Measurements from ENCODE around the gene INHBB.

DNA sequence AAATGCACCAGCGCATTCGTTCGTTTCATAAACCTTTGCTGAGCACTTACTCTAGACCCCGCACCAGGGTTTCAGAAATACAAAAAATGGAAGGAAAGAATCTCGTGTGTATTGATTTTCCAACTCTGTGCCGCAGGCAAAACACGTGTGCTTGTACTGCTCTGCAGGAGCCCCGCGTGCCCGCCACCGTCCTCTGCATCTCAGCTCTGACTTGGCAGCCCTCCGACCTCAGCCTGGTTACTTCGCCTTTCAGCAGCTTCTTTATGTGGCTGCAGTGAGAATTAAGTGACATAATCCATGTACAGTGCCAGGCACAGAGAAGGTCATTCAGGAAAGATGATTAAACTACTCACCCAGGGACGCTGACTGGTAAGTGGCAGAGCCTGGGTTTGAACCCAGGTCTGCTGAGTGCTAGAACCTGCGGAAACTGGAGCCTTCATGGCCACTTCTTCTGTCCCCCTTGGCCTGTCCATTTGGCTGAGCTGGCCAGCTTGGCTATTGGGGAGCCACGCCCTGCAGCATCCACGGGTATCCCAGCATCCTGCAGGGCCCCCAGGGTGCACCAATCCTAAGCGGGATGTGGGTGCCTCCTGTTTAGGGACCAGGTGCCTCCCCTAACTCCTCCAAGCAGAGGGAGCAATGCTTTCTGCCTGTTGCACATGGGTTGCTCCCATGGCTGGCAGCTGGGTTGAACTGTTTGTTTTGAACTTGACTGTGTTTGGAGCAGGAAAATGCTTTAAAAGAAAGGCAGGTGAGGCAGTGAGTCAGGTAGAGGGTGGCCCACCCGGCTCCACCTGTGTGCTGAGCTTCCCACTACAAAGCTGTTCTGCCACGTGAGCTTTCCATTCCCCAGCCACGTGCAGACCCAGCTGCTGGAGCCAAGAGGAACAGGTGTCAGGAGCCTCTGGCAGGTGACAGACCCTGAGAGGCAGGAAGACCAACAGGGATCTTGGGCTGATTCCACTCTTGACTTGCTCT, 34.3 kb downstream of the INHBB start:
- TF ChIP-seq, protein P1, sequence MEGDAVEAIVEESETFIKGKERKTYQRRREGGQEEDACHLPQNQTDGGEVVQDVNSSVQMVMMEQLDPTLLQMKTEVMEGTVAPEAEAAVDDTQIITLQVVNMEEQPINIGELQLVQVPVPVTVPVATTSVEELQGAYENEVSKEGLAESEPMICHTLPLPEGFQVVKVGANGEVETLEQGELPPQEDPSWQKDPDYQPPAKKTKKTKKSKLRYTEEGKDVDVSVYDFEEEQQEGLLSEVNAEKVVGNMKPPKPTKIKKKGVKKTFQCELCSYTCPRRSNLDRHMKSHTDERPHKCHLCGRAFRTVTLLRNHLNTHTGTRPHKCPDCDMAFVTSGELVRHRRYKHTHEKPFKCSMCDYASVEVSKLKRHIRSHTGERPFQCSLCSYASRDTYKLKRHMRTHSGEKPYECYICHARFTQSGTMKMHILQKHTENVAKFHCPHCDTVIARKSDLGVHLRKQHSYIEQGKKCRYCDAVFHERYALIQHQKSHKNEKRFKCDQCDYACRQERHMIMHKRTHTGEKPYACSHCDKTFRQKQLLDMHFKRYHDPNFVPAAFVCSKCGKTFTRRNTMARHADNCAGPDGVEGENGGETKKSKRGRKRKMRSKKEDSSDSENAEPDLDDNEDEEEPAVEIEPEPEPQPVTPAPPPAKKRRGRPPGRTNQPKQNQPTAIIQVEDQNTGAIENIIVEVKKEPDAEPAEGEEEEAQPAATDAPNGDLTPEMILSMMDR (IDR thresholded peaks at IDR 0.05), result no peak
- TF ChIP-seq POLR2A (IDR thresholded peaks at IDR 0.05), result no peak

Measured in thyroid gland (tissue), 4 donors.